PC-9 (cell line): ENCODE results near the gene ZNF266. TPM values are rescaled to one million over a fixed set of nuclear protein-coding genes. Genes with fewer than 3 reads are reported as not detected.

Experiments
- BruUV-seq: library from RNA; stranded (reverse); fragments of 400-500 nt; replicated peaks from 2 replicates; lab custom pipeline; 2021; lab: Mats Ljungman, UMichigan
- CTCF ChIA-PET: fragments of 300-600 bp; sonication (Branson Sonifier 250); formaldehyde crosslinking; loops from one replicate; lab custom pipeline; 2022; ENCODE audit warnings: antibody characterized with exemption; lab: Charles Lee
- POLR2A ChIA-PET: fragments of 300-600 bp; sonication (Branson Sonifier 250); formaldehyde crosslinking; loops from one replicate; lab custom pipeline; 2022; ENCODE audit warnings: antibody characterized with exemption; ENCODE audit not compliant: unreplicated experiment; lab: Charles Lee
- DNase-seq, 2 experiments: peaks; one replicate each; pipeline versions ENCODE4 v3.0.0 to v3.0.0-alpha.2; 2015 to 2022; ENCODE audit warnings: mixed read lengths in 1 of 2
- H2AFZ ChIP-seq: fragments of 200-600 bp; sonication (generic); 2 replicates; pipeline ENCODE4 v1.8.1; 2017; ENCODE audit warnings: antibody characterized with exemption
- H3F3A ChIP-seq: fragments of 200-600 bp; sonication (generic); 2 replicates; pipeline ENCODE4 v1.8.1; 2017; ENCODE audit warnings: antibody characterized with exemption, mild to moderate bottlenecking, low read depth; ENCODE audit not compliant: insufficient read depth
- H3K27ac ChIP-seq: fragments of 200-600 bp; sonication (generic); 2 replicates; pipeline ENCODE4 v1.6.1; 2016; ENCODE audit warnings: mixed run types
- H3K27me3 ChIP-seq: fragments of 200-600 bp; sonication (generic); 2 replicates; pipeline ENCODE4 v1.6.1; 2016; ENCODE audit warnings: low read depth, mixed run types; ENCODE audit not compliant: insufficient read depth
- H3K36me3 ChIP-seq: fragments of 200-600 bp; sonication (generic); 2 replicates; pipeline ENCODE4 v1.6.1; 2016; ENCODE audit warnings: low read depth, mixed run types
- H3K4me1 ChIP-seq: fragments of 200-600 bp; sonication (generic); replicated peaks from 2 replicates; pipeline ENCODE4 v1.6.1; 2016; ENCODE audit warnings: mixed run types; ENCODE audit not compliant: insufficient read depth
- H3K4me2 ChIP-seq: fragments of 200-600 bp; sonication (generic); 2 replicates; pipeline ENCODE4 v1.6.1; 2017; ENCODE audit warnings: mixed run types
- H3K4me3 ChIP-seq: fragments of 200-600 bp; sonication (generic); 2 replicates; pipeline ENCODE4 v1.6.1; 2016; ENCODE audit warnings: mixed run types
- H3K79me2 ChIP-seq: fragments of 200-600 bp; sonication (generic); 2 replicates; pipeline ENCODE4 v1.6.1; 2017; ENCODE audit warnings: low read depth, mixed run types
- H3K9me2 ChIP-seq: fragments of 200-600 bp; sonication (generic); 2 replicates; pipeline ENCODE4 v1.8.1; 2017; ENCODE audit warnings: mild to moderate bottlenecking; ENCODE audit not compliant: insufficient read depth
- H3K9me3 ChIP-seq: fragments of 200-600 bp; sonication (generic); 2 replicates; pipeline ENCODE4 v1.8.1; 2016; ENCODE audit warnings: low read depth; ENCODE audit not compliant: insufficient read depth
- H4K20me1 ChIP-seq: fragments of 200-600 bp; sonication (generic); 2 replicates; pipeline ENCODE4 v1.8.1; 2017; ENCODE audit not compliant: insufficient read depth
- CTCF ChIP-seq: fragments of 200-600 bp; sonication (generic); conservative IDR thresholded peaks from 2 replicates; pipeline ENCODE4 v1.6.1; 2017; ENCODE audit warnings: mixed run types, antibody characterized with exemption, mild to moderate bottlenecking, moderate library complexity
- EZH2 ChIP-seq: fragments of 200-600 bp; sonication (generic); IDR thresholded peaks from 2 replicates; pipeline ENCODE4 v1.8.0; 2017; ENCODE audit warnings: antibody characterized with exemption, low read depth
- intact Hi-C: fragments of 100-400 bp; cut with micrococcal nuclease; formaldehyde crosslinking; loops from one replicate; pipeline ENCODE4 v1.10.0; 2022; ENCODE audit not compliant: unreplicated experiment
- total RNA-seq: library from RNA; stranded (reverse); gene quantifications from 2 replicates; pipeline ENCODE4 v1.2.3, GENCODE V29; 2021

The ZNF266 gene
- total RNA-seq, 1 experiment from 2014 or later = 13.8 TPM

DNA sequence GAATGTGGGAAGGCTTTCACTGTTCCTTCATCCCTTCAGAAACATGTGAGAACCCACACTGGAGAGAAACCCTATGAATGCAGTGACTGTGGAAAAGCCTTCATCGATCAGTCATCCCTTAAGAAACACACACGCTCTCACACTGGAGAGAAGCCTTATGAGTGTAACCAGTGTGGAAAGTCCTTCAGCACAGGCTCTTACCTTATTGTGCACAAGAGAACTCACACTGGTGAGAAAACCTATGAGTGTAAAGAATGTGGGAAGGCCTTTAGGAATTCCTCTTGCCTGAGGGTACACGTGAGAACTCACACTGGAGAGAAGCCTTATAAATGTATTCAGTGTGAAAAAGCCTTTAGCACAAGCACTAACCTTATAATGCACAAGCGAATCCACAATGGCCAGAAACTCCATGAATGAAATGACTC is 54.0 kb downstream of the ZNF266 start:
- H3K36me3 ChIP-seq = 0 out of 2 replicates have a peak, but pooled peaks cover 3% of the 10 kb centered on the region
- CTCF ChIA-PET = no interaction called here
- no TSS peak for BruUV-seq
- no peak overlapping the region for H3K4me2 ChIP-seq
- no peaks in the 10 kb centered on the region for H3K4me1 ChIP-seq
- H3F3A ChIP-seq = no peaks in the 10 kb centered on the region
- no peak overlapping the region for H3K27ac ChIP-seq
- no peaks in the 10 kb centered on the region for H4K20me1 ChIP-seq
- H3K9me3 ChIP-seq = peaks cover 69% of the 10 kb centered on the region
- no peaks in the 10 kb centered on the region for H3K9me2 ChIP-seq
- DNase-seq = no peak
- TF ChIP-seq CTCF (no peak), EZH2 (no peak)
- no peak overlapping the region for H3K4me3 ChIP-seq
- no peaks in the 10 kb centered on the region for H3K79me2 ChIP-seq
- POLR2A ChIA-PET = no interaction called here
- H2AFZ ChIP-seq = no peak overlapping the region
- intact Hi-C loops = no loop called here
- no peaks in the 10 kb centered on the region for H3K27me3 ChIP-seq

DNA sequence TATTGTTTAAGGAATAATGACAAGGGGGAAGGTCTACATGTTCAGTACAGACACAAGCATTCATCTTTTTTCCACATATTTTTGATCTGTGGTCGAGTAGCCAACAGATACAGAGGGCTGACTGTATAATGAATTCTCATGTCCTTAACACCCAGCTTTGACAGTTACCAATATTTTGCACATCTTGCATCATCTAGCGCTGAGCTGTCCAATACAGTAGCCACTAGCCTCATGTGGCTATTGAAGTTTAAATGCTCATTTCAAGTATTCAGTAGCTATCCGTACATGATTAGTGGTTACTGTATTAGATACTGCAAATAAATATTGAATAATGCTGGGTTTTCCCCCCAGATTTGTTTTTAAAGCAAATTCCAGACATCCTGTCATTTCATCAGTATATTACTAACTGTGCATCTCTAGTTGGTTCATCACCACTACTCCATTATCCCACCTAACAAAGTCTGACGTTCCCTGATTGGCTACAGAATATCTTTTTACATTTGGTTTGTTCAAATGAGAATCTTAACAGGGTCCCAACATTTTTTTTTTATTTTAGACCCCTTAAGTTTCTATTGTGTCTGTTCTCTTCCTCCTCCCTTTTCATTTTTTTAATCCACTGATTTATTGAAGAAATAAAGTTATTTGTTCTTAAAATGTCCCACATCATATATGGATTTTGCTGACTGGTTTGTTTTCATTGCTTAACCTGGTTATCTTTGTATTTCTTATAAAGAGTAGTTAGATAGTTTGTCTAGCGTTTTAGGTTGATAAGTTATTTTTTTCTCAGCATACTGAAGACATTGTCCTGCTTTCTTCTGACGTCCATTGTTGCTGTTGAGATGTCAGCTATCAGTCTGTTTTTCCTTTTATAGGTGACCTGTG is 64.4 kb downstream of the ZNF266 start:
- no peaks in the 10 kb centered on the region for H3K27me3 ChIP-seq
- H3K9me3 ChIP-seq = peaks cover 49% of the 10 kb centered on the region
- intact Hi-C loops = no loop called here
- no peaks in the 10 kb centered on the region for H4K20me1 ChIP-seq
- CTCF ChIA-PET = no interaction called here
- H3K4me1 ChIP-seq = no peaks in the 10 kb centered on the region
- TF ChIP-seq EZH2 (no peak), CTCF (no peak)
- no peaks in the 10 kb centered on the region for H3K36me3 ChIP-seq
- no peak overlapping the region for H3K4me2 ChIP-seq
- no peak overlapping the region for H3K27ac ChIP-seq
- H3K9me2 ChIP-seq = no peaks in the 10 kb centered on the region
- POLR2A ChIA-PET = no interaction called here
- no peak for DNase-seq
- no peaks in the 10 kb centered on the region for H3F3A ChIP-seq
- H2AFZ ChIP-seq = no peak overlapping the region
- H3K4me3 ChIP-seq = no peak overlapping the region
- no peaks in the 10 kb centered on the region for H3K79me2 ChIP-seq
- BruUV-seq = no TSS peak

- Histone ChIP-seq H2AFZ (no peak within 1 kb of the TSS), H3K27me3 (no peaks in the 10 kb centered on the region), H3K4me1 (no peaks in the 10 kb centered on the region), H3K79me2 (no peaks in the 10 kb centered on the region), H3F3A (no peaks in the 10 kb centered on the region), H3K36me3 (no peaks in the 10 kb centered on the region), H3K9me3 (peaks cover 25% of the 10 kb centered on the region), H3K4me3 (no peak within 1 kb of the TSS), H3K4me2 (no peak within 1 kb of the TSS), H3K9me2 (no peaks in the 10 kb centered on the region), H4K20me1 (no peaks in the 10 kb centered on the region), H3K27ac (no peak within 1 kb of the TSS)
- CTCF ChIA-PET = no interaction called here
- intact Hi-C loops = no loop called here
- TF ChIP-seq CTCF (no peak), EZH2 (no peak)
- no peak for DNase-seq
- POLR2A ChIA-PET = no interaction called here
- no TSS peak for BruUV-seq
Observed at GRCh38 chr19:9362905-9363304, 72.5 kb downstream of the ZNF266 start, which contains the start of gene ZNF177. Gene ZNF177 (plus strand): TSS chr19:9363013. CDS start chr19:9378312, 15,299 bp downstream.

Other genes starting within 250 kb of the ZNF266 start
- not detected in 2 replicates for gene OR7D4, start 216.0 kb downstream of the ZNF266 start, total RNA-seq
- not detected in 2 replicates for gene OR7E24, start 184.6 kb downstream of the ZNF266 start, total RNA-seq
- gene ZNF699, start 125.7 kb downstream of the ZNF266 start, total RNA-seq = 2.2 and 2.6 TPM in 2 replicates
- 10.5 and 12.5 TPM in 2 replicates for gene ZNF559, start 111.4 kb downstream of the ZNF266 start, total RNA-seq
- gene ZNF177, start 72.6 kb downstream of the ZNF266 start, total RNA-seq = 0.38 and 0.55 TPM in 2 replicates
- 2.4 and 2.7 TPM in 2 replicates for gene ZNF560, start 63.0 kb upstream of the ZNF266 start, total RNA-seq
- 16.1 and 24.0 TPM in 2 replicates for gene ZNF426, start 103.1 kb upstream of the ZNF266 start, total RNA-seq
- gene ZNF121, start 148.9 kb upstream of the ZNF266 start, total RNA-seq = 36.6 and 51.3 TPM in 2 replicates
- gene ZNF561, start 185.7 kb upstream of the ZNF266 start, total RNA-seq = 28.9 and 31.2 TPM in 2 replicates
- 24.9 and 26.0 TPM in 2 replicates for gene ZNF562, start 239.5 kb upstream of the ZNF266 start, total RNA-seq